Measurements from ENCODE around the gene ANKRD63. TPM values are rescaled to one million over a fixed set of nuclear protein-coding genes. Genes with fewer than 3 reads are reported as not detected.
A peak's percentile ranks its signal among the peaks of the same experiment; 100 is the strongest.

Gene ANKRD63
- total and polyA plus RNA-seq, 9 of the 15 experiments (the other 6 are each of a cell fraction or from before 2014, with no cell fraction given): 1.3 to 2.0 (median 1.8) TPM; not detected in 6

- TF ChIP-seq NFIC (IDR thresholded peaks at IDR 0.05) (no peak), GATAD2B (IDR thresholded peaks at IDR 0.05; ENCODE audit: borderline replicate concordance) (0 out of 2 replicates have a peak, but pooled peaks have one; percentile 7), CXXC5 (CRISPR knock-in tag; IDR thresholded peaks at IDR 0.05) (no peak), PCBP1 (IDR thresholded peaks at IDR 0.05; ENCODE audit: low read depth, low read length, poor library complexity, severe bottlenecking) (peak; percentile 40), SAP30 (IDR thresholded peaks at IDR 0.05; ENCODE audit: borderline replicate concordance, insufficient read depth, low read depth, low read length, poor library complexity, severe bottlenecking) (peak; percentile 27), ZNF766 (CRISPR knock-in tag; conservative IDR thresholded peaks at IDR 0.05) (0 out of 2 replicates have a peak, but pooled peaks have one; percentile 48), ATF7 (IDR thresholded peaks at IDR 0.05) (no peak), KDM2B (CRISPR knock-in tag; IDR thresholded peaks at IDR 0.05) (peak; percentile 73; the same call in 1 of the 2 replicates)
- TF ChIP-seq, protein P1, sequence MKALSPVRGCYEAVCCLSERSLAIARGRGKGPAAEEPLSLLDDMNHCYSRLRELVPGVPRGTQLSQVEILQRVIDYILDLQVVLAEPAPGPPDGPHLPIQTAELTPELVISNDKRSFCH (CRISPR knock-in tag; IDR thresholded peaks at IDR 0.05): no peak
- TF ChIP-seq, protein P1 (tag; IDR thresholded peaks at IDR 0.05): 0 out of 2 replicates have a peak, but pooled peaks have one; percentile 19
- TF ChIP-seq, protein P2, sequence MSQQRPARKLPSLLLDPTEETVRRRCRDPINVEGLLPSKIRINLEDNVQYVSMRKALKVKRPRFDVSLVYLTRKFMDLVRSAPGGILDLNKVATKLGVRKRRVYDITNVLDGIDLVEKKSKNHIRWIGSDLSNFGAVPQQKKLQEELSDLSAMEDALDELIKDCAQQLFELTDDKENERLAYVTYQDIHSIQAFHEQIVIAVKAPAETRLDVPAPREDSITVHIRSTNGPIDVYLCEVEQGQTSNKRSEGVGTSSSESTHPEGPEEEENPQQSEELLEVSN (IDR thresholded peaks at IDR 0.05; ENCODE audit: borderline replicate concordance in 1 of 2, extremely low read depth in 1 of 2, insufficient read depth in 1 of 2, insufficient read length in 1 of 2, low read depth in 1 of 2, low read length in 1 of 2, poor library complexity in 1 of 2, severe bottlenecking in 1 of 2): peak in 1 of 2 experiments; percentile 70
- TF ChIP-seq, protein P3, sequence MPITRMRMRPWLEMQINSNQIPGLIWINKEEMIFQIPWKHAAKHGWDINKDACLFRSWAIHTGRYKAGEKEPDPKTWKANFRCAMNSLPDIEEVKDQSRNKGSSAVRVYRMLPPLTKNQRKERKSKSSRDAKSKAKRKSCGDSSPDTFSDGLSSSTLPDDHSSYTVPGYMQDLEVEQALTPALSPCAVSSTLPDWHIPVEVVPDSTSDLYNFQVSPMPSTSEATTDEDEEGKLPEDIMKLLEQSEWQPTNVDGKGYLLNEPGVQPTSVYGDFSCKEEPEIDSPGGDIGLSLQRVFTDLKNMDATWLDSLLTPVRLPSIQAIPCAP (CRISPR knock-in tag; IDR thresholded peaks at IDR 0.05; ENCODE audit: borderline replicate concordance): no peak
Measured at GRCh38 chr15:40323953-40324937, 41.4 kb upstream of the ANKRD63 start (continued).

Data from K562 (cell line).